Parathyroid adenoma (tissue), 2 donors: Measurements from ENCODE around the gene CYP4F12.

Source experiments
- H2AFZ ChIP-seq: fragments of 300-600 bp; sonication (generic); one replicate; pipeline ENCODE4 v1.7.0; 2017; ENCODE audit warnings: antibody characterized with exemption, mild to moderate bottlenecking
- H3K27ac ChIP-seq: fragments of 300-600 bp; sonication (generic); one replicate; pipeline ENCODE4 v1.7.0; 2017
- H3K27me3 ChIP-seq: fragments of 300-600 bp; sonication (generic); one replicate; pipeline ENCODE4 v1.7.0; 2017; ENCODE audit warnings: low read length; ENCODE audit not compliant: control insufficient read depth, insufficient read depth
- H3K36me3 ChIP-seq: fragments of 300-600 bp; sonication (generic); one replicate; pipeline ENCODE4 v1.7.0; 2017; ENCODE audit warnings: low read length; ENCODE audit not compliant: control insufficient read depth, insufficient read depth
- H3K4me1 ChIP-seq: fragments of 300-600 bp; sonication (generic); one replicate; pipeline ENCODE4 v1.7.0; 2017; ENCODE audit warnings: control low read depth
- H3K4me2 ChIP-seq: fragments of 300-600 bp; sonication (generic); one replicate; pipeline ENCODE4 v1.7.0; 2017; ENCODE audit warnings: low read length
- H3K4me3 ChIP-seq: fragments of 300-600 bp; sonication (generic); one replicate; pipeline ENCODE4 v1.7.0; 2017; ENCODE audit warnings: low read depth, low read length
- H3K79me2 ChIP-seq: fragments of 300-600 bp; sonication (generic); one replicate; pipeline ENCODE4 v1.7.0; 2017; ENCODE audit warnings: control low read depth
- H3K9ac ChIP-seq: fragments of 300-600 bp; sonication (generic); one replicate; pipeline ENCODE4 v1.7.0; 2017; ENCODE audit warnings: mild to moderate bottlenecking
- H3K9me3 ChIP-seq: fragments of 300-600 bp; sonication (generic); one replicate; pipeline ENCODE4 v1.7.0; 2017; ENCODE audit warnings: low read length; ENCODE audit not compliant: control insufficient read depth
- CTCF ChIP-seq: fragments of 300-600 bp; sonication (generic); IDR thresholded peaks from one replicate; pipeline ENCODE4 v1.7.0; 2017; ENCODE audit warnings: antibody characterized with exemption, mild to moderate bottlenecking
- donor health status: primary hyperparathyroidism.

Gene CYP4F12

GRCh38 chr19:15629003-15629880, 43.6 kb upstream of the CYP4F12 start:
- no peak overlapping the region for H3K4me3 ChIP-seq
- no peaks in the 10 kb centered on the region for H3K9me3 ChIP-seq
- no peak overlapping the region for H2AFZ ChIP-seq
- H3K4me2 ChIP-seq = no peak overlapping the region
- TF ChIP-seq CTCF = peak; percentile 98
- no peak overlapping the region for H3K9ac ChIP-seq
- no peaks in the 10 kb centered on the region for H3K4me1 ChIP-seq
- no peaks in the 10 kb centered on the region for H3K27me3 ChIP-seq
- no peaks in the 10 kb centered on the region for H3K79me2 ChIP-seq
- no peaks in the 10 kb centered on the region for H3K36me3 ChIP-seq
- no peak overlapping the region for H3K27ac ChIP-seq

DNA sequence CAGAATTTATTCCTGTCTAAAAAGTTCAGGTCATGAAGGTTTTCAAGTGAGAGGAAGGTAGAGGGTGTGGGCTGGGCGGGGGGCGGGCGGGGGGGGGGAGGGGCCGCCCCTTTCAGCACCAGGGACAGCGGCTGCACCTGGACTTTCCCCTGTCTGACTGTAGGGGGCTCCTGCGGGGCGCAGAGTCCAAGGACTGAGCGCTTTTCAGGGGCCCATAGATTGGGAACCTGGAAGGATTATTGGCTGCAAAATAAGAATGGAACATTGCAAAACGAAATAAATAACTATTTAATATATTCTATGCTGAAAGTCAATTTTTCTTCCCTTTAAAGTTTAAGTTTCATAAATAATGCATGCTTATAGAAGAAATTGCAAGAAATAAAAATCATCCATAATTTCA, 41.1 kb upstream of the CYP4F12 start:
- H3K4me3 ChIP-seq = no peak overlapping the region
- H3K27me3 ChIP-seq = no peaks in the 10 kb centered on the region
- no peaks in the 10 kb centered on the region for H3K4me1 ChIP-seq
- H3K79me2 ChIP-seq = no peaks in the 10 kb centered on the region
- no peaks in the 10 kb centered on the region for H3K9me3 ChIP-seq
- H3K4me2 ChIP-seq = no peak overlapping the region
- TF ChIP-seq CTCF = no peak
- no peaks in the 10 kb centered on the region for H3K36me3 ChIP-seq
- no peak overlapping the region for H3K9ac ChIP-seq
- H2AFZ ChIP-seq = no peak overlapping the region
- H3K27ac ChIP-seq = no peak overlapping the region

- Histone ChIP-seq H3K27ac (no peak overlapping the region), H3K27me3 (no peaks in the 10 kb centered on the region), H2AFZ (no peak overlapping the region), H3K9ac (no peak overlapping the region), H3K79me2 (no peaks in the 10 kb centered on the region), H3K4me2 (no peak overlapping the region), H3K4me1 (no peaks in the 10 kb centered on the region), H3K9me3 (no peaks in the 10 kb centered on the region), H3K36me3 (no peaks in the 10 kb centered on the region), H3K4me3 (no peak overlapping the region)
- no peak for TF ChIP-seq CTCF
These were observed 39.6 kb upstream of the CYP4F12 start for GRCh38 chr19:15633082-15633835.

- Histone ChIP-seq H3K4me1 (no peaks in the 10 kb centered on the region), H3K9ac (no peak overlapping the region), H3K27ac (no peak overlapping the region), H3K4me3 (no peak overlapping the region), H3K27me3 (no peaks in the 10 kb centered on the region), H3K79me2 (no peaks in the 10 kb centered on the region), H2AFZ (no peak overlapping the region), H3K4me2 (no peak overlapping the region), H3K36me3 (no peaks in the 10 kb centered on the region), H3K9me3 (no peaks in the 10 kb centered on the region)
- TF ChIP-seq CTCF = no peak
These were observed 38.8 kb upstream of the CYP4F12 start for GRCh38 chr19:15634105-15634504.
